ENCODE results near the gene LRRC30. TPM values are rescaled to one million over a fixed set of nuclear protein-coding genes. Genes with fewer than 3 reads are reported as not detected.

LRRC30 gene
- total and polyA plus RNA-seq, 2 of the 13 experiments (the other 11 are each of a cell fraction or from before 2014, with no cell fraction given): not detected

GRCh38 chr18:7205346-7205745 lies 25.5 kb upstream of the LRRC30 start:
- FAIRE-seq (no peak), DNase-seq (ENCODE audit: low spot score) (no peak), ATAC-seq (no peak)
- Histone ChIP-seq H3K4me1 (ENCODE audit: insufficient read depth, low read length) (no peaks in the 10 kb centered on the region), H3K36me3 (replicated peaks in 1 of 2; ENCODE audit: control insufficient read depth in 1 of 2, insufficient read depth in 2 of 2, low read length in 2 of 2) (no peaks in the 10 kb centered on the region), H2AFZ (ENCODE audit: low read length) (no peak overlapping the region), H3K9ac (ENCODE audit: insufficient read depth, low read depth, low read length) (no peak overlapping the region), H3K4me2 (ENCODE audit: low read depth, low read length) (no peak overlapping the region), H3K27me3 (ENCODE audit: control insufficient read depth in 1 of 2, insufficient read depth in 2 of 2, low read length in 2 of 2) (no peaks in the 10 kb centered on the region; a peak in 1 of 5 replicates), H3K27ac (ENCODE audit: extremely low read length, insufficient read depth, low read length) (no peak overlapping the region), H3K79me2 (ENCODE audit: insufficient read depth, low read length) (no peaks in the 10 kb centered on the region), H4K20me1 (ENCODE audit: insufficient read depth, low read length) (no peaks in the 10 kb centered on the region), H3K9me3 (ENCODE audit: low read length) (no peaks in the 10 kb centered on the region), H3K4me3 (replicated peaks in 1 of 3; ENCODE audit: insufficient read depth in 1 of 3, low read depth in 2 of 3, low read length in 3 of 3) (no peak overlapping the region)
- no peak for TF ChIP-seq ZNF337 (CRISPR knock-in tag; IDR thresholded peaks at IDR 0.05; ENCODE audit: borderline replicate concordance, low read depth)
- TF ChIP-seq ZSCAN21 (CRISPR knock-in tag; IDR thresholded peaks at IDR 0.05; ENCODE audit: borderline replicate concordance): no peak
- TF ChIP-seq NFKB2 (CRISPR knock-in tag; IDR thresholded peaks at IDR 0.05; ENCODE audit: borderline replicate concordance): no peak
- no peak for TF ChIP-seq ZNF280B (CRISPR knock-in tag; IDR thresholded peaks at IDR 0.05; ENCODE audit: borderline replicate concordance)
- no peak for TF ChIP-seq SALL1 (CRISPR knock-in tag; IDR thresholded peaks at IDR 0.05)
- CTCF ChIA-PET (ENCODE audit: low intra/inter-chr PET ratio, low total read pairs): no interaction called here
- POLR2A ChIA-PET: no interaction called here
- in situ Hi-C loops (cut with HindIII; ENCODE audit: extremely low pct_ligation_motif_present, low pct_unique_long_range_greater_than_20kb) (no loop called here), intact Hi-C loops (cut with micrococcal nuclease; ENCODE audit: unreplicated experiment) (no loop called here)
- BruUV-seq (replicated peaks): no TSS peak

- intact Hi-C loops (cut with micrococcal nuclease; ENCODE audit: unreplicated experiment) (no loop called here), in situ Hi-C loops (cut with HindIII; ENCODE audit: extremely low pct_ligation_motif_present, low pct_unique_long_range_greater_than_20kb) (no loop called here)
- no peaks in the 10 kb centered on the region for H3K79me2 ChIP-seq (ENCODE audit: insufficient read depth, low read length)
- no peaks in the 10 kb centered on the region; a peak in 1 of 5 replicates for H3K27me3 ChIP-seq (ENCODE audit: control insufficient read depth in 1 of 2, insufficient read depth in 2 of 2, low read length in 2 of 2)
- no peak overlapping the region for H3K9ac ChIP-seq (ENCODE audit: insufficient read depth, low read depth, low read length)
- H3K27ac ChIP-seq (ENCODE audit: extremely low read length, insufficient read depth, low read length): no peak overlapping the region
- DNase-seq (ENCODE audit: low spot score): no peak
- no peaks in the 10 kb centered on the region for H4K20me1 ChIP-seq (ENCODE audit: insufficient read depth, low read length)
- H3K9me3 ChIP-seq (ENCODE audit: low read length): no peaks in the 10 kb centered on the region
- no peak for FAIRE-seq
- ATAC-seq: no peak
- ChIA-PET CTCF (ENCODE audit: low intra/inter-chr PET ratio, low total read pairs) (no interaction called here), POLR2A (no interaction called here)
- WGBS (ENCODE audit: low lambda C conversion rate): 33% methylated on average over 6 of the region's 6 CpGs
- BruUV-seq (replicated peaks): no TSS peak
- H3K36me3 ChIP-seq (replicated peaks in 1 of 2; ENCODE audit: control insufficient read depth in 1 of 2, insufficient read depth in 2 of 2, low read length in 2 of 2): no peaks in the 10 kb centered on the region
- H3K4me1 ChIP-seq (ENCODE audit: insufficient read depth, low read length): no peaks in the 10 kb centered on the region
- no peak overlapping the region for H3K4me2 ChIP-seq (ENCODE audit: low read depth, low read length)
- H2AFZ ChIP-seq (ENCODE audit: low read length): no peak overlapping the region
- no peak overlapping the region for H3K4me3 ChIP-seq (replicated peaks in 1 of 3; ENCODE audit: insufficient read depth in 1 of 3, low read depth in 2 of 3, low read length in 3 of 3)
- no peak for TF ChIP-seq JUNB (CRISPR knock-in tag; IDR thresholded peaks at IDR 0.05; ENCODE audit: borderline replicate concordance)
- TF ChIP-seq ZNF12 (CRISPR knock-in tag; IDR thresholded peaks at IDR 0.05): no peak
- TF ChIP-seq NCOA5 (CRISPR knock-in tag; IDR thresholded peaks at IDR 0.05): no peak
- no peak for TF ChIP-seq GMEB2 (CRISPR knock-in tag; IDR thresholded peaks at IDR 0.05; ENCODE audit: low read depth)
- no peak for TF ChIP-seq SPEN (CRISPR knock-in tag; IDR thresholded peaks at IDR 0.05; ENCODE audit: low read depth)
- no peak for TF ChIP-seq CSRNP2 (CRISPR knock-in tag; conservative IDR thresholded peaks at IDR 0.05; ENCODE audit: low read depth)
- no peak for TF ChIP-seq SP1 (IDR thresholded peaks at IDR 0.05)
- no peak for TF ChIP-seq SP1 (CRISPR knock-in tag; IDR thresholded peaks at IDR 0.05)
- no peak for TF ChIP-seq MIXL1 (CRISPR knock-in tag; IDR thresholded peaks at IDR 0.05)
- TF ChIP-seq HNF4A (CRISPR knock-in tag; IDR thresholded peaks at IDR 0.05): no peak
Observed at GRCh38 chr18:7206217-7206616, 24.7 kb upstream of the LRRC30 start.
